D721Med (cell line): ENCODE data around the gene CST2.
"Not testable (repeated sequence)": the region's sequence is repeated elsewhere in the genome, so short reads cannot be mapped to it uniquely, and the experiment has no call there.

Source experiments
- DNase-seq: peaks from one replicate; pipeline ENCODE4 v3.0.0; 2011; ENCODE audit warnings: low spot score; ENCODE audit not compliant: insufficient read length
- FAIRE-seq: peaks from 2 replicates; lab custom pipeline; 2011; peaks lifted over from hg19 to GRCh38; lab: Jason Lieb, UNC
- CTCF ChIP-seq: IDR thresholded peaks from 2 replicates; pipeline ENCODE4 v1.5.1; 2012; ENCODE audit warnings: mild to moderate bottlenecking, control low read depth; ENCODE audit not compliant: insufficient read depth; ENCODE audit errors: missing control alignments

Gene CST2

GRCh38 chr20:23799216-23799847, 27.2 kb downstream of the CST2 start:
- not testable (repeated sequence) for DNase-seq, FAIRE-seq
- TF ChIP-seq CTCF, result peak; percentile 24

- no peak for DNase-seq
- TF ChIP-seq CTCF, result no peak
- no peak for FAIRE-seq
Observed at GRCh38 chr20:23795526-23795925, 31.0 kb downstream of the CST2 start.

DNA sequence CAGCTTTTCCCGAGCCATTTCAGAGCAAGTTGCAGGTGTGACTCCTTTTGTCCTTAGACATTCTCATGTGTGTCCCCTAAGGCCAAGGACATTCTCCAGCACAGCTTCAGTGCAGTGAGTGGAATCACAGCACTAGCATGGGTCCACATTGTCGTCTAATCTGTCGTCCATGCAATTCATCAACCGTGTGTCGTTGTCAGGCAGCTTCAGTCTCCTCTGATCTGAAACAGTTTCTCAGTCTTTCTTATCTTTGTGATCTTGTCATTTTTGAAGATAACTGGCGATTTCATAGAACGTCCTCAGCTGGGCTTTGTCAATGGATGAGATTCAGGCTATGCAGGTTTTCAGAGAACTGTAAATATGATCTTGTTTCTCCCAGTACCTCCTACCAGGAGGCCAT, 31.7 kb downstream of the CST2 start:
- FAIRE-seq (no peak), DNase-seq (no peak)
- TF ChIP-seq CTCF, result no peak

DNA sequence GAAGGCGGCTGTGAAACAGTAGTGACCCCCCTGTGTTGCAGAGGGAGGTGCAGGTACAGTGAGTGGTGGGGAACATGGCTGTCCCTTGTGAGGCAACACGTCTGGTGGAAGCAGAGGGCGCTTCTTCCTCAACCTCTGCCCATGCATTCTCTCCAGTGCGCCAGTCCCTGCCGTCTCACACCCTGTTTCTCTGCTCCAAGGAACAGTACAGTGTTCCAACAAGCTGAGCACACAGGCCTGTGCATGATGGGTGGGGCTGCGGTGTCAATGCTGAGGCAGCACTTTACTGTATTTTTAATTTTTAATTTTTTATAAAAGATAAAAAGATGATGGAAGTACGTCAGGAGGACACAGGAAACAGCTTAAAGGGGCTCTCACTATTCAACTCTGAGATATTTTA, 32.5 kb downstream of the CST2 start:
- DNase-seq, result no peak
- TF ChIP-seq CTCF, result no peak
- no peak for FAIRE-seq

GRCh38 chr20:23783447-23783846, 43.1 kb downstream of the CST2 start:
- no peak for TF ChIP-seq CTCF
- DNase-seq (no peak), FAIRE-seq (no peak)

DNA sequence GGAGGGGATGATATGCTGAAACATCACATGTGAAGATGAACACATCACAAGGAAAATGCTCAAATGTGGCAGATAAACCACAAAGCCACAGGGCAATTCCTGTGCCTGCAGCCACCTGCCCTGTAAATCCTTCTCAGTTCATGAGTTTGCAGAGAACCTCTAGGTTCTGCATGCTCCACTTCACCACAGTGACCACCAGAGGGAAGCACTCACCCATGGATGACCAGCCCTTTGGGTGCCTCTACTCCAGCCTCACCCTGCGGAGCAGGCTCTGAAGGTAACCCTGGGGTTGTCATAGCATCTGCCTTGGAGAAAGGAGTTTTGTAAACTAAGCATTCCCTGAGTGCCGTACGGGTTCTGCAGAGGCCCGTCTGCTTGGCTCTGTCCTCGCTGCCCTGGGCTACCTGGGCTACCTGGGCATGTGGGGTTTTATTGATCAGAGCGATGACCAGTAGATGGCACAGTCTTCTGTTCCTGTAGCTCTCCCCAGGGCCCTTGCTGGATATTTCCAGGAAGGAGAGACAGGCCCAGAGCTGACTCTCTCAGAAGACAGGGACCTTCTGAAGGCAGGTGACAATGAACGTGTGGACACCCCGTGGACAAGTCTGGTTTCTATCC, 44.1 kb downstream of the CST2 start:
- TF ChIP-seq CTCF, result peak; percentile 13
- FAIRE-seq (no peak), DNase-seq (no peak)

GRCh38 chr20:23778676-23779075, 47.9 kb downstream of the CST2 start:
- DNase-seq, FAIRE-seq: not testable (repeated sequence)

DNA sequence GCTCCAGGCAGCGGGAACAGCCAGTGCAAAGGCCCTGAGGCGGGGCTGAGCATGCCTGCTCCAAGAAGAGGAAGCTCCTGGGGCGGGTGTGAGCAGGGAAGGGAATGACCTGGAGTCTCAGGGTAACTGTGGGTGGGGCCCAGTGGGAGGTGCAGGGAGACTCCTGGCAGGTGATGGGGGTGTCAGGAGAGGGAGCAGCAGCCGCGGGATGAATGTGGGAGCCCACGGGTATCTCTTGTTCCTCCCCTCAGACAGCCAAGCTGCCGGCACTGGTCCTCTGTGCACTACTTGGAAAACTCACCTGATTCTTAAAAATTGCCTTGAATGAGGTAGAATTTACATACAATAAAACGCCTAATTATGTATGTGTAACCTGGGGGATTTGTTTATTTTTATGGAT, 49.1 kb downstream of the CST2 start:
- not testable (repeated sequence) for DNase-seq, FAIRE-seq
